Left hindlimb (tissue), 1 donor: Measurements from ENCODE around the gene SMAD7.

Source experiments
- DNase-seq: peaks from one replicate; pipeline ENCODE4 v3.0.0-alpha.2; 2018

SMAD7 gene

DNA sequence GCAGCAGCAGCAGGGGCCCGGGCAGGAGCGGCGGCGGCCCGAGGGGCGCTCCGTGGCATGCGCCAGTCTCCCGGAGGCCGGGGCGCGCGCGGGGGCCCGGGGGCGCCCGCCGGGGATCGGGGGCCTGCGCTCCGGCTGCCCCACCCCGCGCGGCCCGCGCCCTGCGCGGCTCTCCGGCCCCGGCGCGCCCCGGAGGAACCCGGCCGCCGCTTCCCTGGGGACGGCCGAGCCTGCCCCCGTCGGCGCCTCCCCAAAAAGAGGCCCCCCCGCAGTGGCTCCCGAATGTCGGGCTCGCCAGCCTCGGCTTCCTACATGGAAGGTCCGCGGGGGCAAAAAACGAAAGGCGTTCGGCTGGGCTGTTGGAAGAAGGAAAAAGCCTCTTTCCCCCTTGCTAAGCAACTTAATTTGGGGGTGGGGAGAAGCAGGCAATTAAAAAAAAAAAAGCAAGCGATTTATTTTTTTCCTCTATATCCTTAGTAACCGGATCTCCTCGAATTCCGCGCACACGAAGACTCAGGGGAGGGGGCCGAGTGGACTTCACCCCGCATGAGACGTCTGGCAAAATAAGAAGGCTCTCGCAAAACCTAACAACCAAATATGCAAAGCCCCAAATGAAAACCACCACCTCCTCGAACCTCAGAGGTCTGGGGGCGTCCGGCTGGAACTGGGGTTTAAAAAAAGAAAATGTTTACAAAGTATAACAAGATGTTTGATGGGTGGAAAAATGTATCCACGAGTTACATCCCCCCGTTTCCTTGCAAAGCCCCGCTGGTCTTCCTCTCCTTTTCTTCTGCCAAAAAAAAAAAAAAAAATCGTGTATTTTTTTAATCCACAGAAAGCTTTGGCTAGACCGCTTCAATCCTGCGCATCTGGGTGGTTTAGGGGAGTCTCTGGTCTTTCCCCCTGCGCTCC is at the start of gene SMAD7:
Gene SMAD7 (minus strand): TSS at position 430 of the 912 bp plus-strand sequence. CDS start 541 bp downstream, outside the sequence.
- DNase-seq = peak; percentile 45

DNA sequence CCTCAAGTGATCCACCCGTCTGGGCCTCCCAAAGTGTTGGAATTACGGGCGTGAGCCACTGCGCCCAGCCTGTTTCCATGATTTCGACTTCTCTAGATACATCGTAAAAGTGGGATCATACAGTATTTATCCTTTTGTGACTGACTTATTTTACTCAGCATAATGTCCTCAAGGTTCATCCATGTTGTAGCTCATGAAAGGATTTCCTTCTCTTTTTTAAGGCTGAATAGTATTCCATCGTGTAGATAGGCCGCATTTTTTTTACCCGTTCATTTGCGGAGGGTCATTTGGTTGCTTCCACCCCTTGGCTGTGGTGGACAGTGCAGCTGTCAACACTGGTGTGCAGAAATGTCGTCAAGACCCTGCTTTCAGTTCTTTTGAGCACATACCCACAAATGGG is 48.8 kb upstream of the SMAD7 start:
- DNase-seq = no peak

- no peak for DNase-seq
Measured at GRCh38 chr18:48997985-48998831, 47.4 kb upstream of the SMAD7 start.

DNA sequence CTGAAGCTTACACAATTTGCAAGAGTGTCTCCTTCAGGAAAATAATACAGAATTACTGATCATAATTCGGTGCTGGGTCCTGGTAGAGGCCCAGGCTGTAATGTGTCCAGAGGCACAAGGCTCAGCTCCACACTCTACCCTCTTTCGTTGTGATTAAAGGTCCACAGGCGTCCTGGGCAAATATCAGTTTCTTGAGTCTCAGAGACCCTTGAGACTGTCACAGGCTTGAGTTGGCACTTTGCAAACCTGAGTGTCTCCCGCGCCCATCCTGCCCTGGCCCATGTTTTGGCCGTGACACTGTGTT is 46.9 kb upstream of the SMAD7 start:
- DNase-seq = no peak

GRCh38 chr18:48996901-48997463 is 46.2 kb upstream of the SMAD7 start:
- no peak for DNase-seq

GRCh38 chr18:48996041-48996440 is 45.3 kb upstream of the SMAD7 start:
- DNase-seq = peak; percentile 13

- DNase-seq = no peak
Measured at GRCh38 chr18:48994926-48995835, 44.4 kb upstream of the SMAD7 start.

DNA sequence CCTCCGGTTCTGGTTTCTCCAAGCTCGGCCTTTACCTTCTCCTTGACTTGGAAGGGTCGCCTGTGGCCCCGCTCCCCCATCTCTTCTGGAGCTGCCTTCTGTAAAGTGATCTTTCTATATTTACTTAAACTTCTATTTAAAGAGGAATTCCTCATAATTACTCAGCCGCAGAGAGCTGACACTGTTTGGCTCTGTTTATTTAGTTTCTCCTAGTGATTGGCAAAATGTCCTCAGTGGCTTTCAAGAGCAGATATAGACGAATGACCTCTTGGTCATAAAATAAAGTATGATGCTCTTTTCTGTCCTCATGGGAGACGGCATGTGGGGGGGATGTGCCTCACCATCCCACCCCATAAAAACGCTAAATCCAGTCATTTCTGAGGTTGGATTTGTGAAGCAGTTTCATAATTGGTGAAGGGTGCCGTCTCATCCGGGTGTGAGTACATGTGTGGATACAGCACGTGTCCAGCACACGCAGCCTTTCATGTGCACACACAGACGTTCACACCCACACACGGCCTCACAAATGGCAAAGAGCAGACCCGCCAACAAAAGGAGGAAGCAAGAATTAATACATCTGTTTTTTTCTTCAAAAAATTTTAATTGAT is 43.4 kb upstream of the SMAD7 start:
- no peak for DNase-seq

DNA sequence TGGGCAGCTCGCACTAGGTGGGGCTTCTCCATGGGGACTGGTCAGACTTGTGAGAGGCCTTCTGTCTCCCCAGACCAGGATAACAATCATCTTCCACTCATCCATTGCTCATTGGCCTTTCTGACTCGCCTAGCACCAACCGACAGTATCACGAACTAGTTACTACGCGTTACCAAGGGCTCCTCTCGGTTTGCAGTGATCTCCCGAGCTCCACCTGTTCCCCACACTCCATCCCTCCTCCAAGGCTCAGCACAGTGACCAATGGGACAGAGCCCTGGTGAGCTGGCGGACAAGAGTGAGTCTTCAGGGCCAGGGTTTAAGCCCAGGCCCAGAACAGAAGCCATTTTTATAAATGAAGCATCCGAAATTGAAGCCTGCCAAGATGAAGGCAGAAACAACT is 42.8 kb upstream of the SMAD7 start:
- peak; percentile 33 for DNase-seq

DNA sequence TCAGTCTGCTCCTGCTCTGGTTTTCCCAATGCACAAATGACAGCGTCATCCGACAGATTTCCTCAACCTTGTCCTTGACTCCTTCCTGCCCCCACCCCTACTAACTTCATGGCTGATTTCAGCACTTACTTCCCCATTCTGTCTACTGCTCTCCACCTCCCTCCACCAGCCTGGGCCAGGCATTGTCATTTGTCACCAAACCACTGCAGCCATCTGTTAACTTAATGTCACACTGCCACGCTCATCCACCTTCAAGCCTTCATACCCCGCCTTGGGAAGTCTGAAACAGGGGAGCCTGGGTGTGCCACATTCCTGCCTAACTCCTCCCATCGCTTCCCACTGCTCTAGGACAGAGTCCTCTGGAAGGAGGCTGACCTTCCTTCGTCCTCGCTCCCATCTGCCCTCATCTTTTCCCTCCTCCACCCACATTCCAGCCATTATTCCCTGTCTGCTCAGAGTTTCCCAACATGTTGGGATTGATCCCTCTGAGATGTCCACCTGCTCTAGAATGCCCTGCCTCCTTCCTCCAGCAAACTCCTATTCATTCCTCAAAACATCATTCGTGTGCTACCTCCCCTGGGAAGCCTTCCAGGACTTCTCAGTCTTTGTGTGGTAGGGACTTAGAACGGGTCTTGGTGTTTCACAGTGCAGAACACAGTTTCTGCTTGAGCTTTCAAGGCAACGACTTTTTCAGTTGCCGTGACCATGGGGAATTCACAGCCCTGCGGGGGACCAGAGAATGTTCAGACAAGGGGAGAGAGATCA is 42.2 kb upstream of the SMAD7 start:
- DNase-seq = no peak

GRCh38 chr18:48992133-48992532 is 41.4 kb upstream of the SMAD7 start:
- peak; percentile 30 for DNase-seq

GRCh38 chr18:48991676-48992075 is 40.9 kb upstream of the SMAD7 start:
- DNase-seq = no peak

- DNase-seq = peak; percentile 18
Measured at GRCh38 chr18:48991319-48991660, 40.5 kb upstream of the SMAD7 start.

DNA sequence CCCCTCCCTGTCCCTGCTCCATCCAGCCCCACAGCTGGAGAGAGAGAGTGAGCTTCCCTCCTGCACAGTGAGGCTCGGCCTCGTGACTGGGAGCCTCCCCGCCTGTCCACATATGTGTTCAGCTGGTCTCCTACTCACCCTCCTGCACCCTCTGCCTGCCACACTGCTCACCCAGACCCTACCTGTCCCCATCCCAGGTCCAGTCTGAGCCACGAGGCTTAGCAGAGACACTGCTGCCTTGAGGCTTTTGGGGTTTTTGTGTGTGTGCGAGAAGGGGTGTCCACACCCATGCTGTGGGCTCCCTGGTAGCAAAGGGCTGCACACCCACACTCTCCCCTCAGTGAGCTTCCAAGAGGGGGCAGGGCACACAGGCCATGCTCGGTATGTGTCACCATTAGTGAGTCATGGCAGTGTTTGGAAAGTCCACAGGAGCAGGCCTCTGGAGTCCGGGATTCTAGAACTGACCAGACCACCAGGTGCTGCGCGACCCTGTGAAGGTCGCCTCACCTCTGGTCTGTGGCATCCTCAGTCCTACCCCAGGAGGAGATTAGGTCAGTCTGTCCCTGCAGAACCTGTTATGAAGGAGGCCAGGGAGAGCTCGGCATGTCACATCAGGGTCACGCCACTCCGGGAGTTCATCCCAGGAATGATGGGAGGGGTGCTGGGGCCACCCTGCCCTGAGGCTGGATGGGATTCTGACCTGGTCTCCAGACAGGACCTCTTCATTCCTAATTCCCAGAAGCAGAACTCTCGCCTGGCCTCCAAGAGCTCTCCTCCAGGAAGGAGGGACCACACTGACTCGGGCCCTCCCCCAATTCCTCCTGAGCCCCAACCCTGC is 39.9 kb upstream of the SMAD7 start:
- DNase-seq = peak; percentile 32

GRCh38 chr18:48989304-48990303 is 38.8 kb upstream of the SMAD7 start:
- DNase-seq = peak; percentile 16

GRCh38 chr18:48988508-48989303 is 37.9 kb upstream of the SMAD7 start:
- DNase-seq = peak; percentile 24

DNA sequence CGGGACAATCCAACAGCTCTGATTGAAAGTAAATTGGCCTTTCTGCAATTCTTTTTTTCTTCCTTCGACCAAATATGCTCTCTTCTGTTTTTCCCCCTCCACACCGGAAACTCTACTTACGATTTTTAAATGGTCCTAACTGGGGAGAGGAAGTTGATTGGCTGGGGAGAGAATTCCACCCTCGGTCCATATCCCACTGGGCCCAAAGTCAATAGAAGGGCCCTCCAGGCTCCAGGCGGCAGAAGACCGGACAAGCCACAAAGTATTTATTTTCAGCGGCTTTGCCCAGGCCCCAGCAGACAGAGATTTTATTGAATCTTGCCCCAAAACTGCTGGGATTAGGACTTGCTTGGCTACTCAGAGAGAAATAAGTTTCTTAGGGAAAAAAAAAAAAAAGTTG is 37.1 kb upstream of the SMAD7 start:
- peak; percentile 28 for DNase-seq
